HG03196 (cell line): ENCODE results near the gene SERPINE1.

Source experiments
- ATAC-seq: cut with Tn5 transposase; IDR thresholded peaks from one replicate; pipeline ENCODE4 v1.9.1; 2021; ENCODE audit not compliant: unreplicated experiment

Gene SERPINE1

DNA sequence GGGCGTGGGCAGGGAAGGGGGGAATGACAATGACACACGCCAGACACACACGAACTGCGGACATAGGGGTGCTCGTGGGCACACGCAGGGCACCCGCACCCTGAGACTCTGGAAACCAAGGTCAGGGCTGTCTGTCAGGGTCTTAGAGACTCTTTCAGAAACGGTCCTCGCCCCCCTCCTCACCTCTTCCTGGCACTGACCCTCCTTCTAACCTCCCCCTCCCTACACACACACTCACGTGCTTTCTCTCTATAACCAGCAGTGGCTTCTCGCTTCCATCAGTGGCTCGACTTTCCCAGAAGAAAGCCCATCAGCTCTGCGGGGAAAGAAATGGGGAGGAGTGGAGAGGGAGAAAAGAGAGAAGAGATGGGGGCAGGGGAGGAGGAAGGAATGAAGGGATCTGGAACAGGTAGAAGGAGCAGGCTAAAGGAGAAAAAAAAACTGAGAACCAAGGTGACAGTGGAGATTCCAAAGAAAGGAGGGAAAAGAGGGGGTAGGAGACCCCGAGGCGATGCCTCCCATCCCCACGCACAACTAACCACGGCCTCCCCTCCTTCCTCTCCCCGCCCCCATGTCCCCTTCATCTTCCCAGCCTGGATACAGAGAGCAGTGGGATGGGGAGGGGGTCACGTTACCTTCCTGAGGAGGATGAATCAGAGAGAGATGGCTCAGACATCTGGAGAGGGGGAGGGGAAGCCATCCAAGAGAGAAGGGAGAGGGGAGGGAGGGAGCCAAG is 40.2 kb downstream of the SERPINE1 start:
- ATAC-seq, result no peak

GRCh38 chr7:101167645-101168411 is 40.9 kb downstream of the SERPINE1 start:
- ATAC-seq, result no peak

DNA sequence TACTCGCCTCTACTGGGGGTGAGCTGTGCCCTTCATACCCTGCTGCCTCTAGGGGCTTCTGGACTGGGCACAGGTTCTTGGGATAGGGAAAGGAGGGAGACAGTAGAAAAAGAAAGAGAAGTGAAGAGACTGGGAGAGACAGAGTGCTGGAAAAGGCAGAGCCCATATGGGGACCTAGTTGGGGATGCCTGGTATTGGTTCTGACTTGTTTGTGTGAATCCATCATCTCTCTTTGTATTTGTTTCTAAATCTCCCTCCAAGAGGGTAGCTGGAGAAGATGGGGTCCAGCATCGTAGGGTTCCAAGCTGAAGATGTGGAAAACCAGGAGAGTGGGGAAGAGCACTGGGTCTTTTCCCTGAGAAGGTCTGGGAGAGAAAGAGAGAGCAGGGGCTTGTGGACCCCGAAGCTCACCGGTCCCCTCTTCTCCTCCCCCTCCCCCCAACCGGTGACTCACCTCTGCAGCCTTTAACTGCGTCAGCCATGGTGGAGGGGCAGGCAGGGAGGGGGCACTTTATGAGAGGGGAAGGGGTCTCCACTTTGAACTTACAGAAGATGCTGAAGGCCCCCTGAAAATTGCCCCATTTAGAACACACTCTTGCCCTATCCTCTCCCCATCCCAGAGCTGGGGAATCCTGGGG is 41.6 kb downstream of the SERPINE1 start:
- no peak for ATAC-seq

DNA sequence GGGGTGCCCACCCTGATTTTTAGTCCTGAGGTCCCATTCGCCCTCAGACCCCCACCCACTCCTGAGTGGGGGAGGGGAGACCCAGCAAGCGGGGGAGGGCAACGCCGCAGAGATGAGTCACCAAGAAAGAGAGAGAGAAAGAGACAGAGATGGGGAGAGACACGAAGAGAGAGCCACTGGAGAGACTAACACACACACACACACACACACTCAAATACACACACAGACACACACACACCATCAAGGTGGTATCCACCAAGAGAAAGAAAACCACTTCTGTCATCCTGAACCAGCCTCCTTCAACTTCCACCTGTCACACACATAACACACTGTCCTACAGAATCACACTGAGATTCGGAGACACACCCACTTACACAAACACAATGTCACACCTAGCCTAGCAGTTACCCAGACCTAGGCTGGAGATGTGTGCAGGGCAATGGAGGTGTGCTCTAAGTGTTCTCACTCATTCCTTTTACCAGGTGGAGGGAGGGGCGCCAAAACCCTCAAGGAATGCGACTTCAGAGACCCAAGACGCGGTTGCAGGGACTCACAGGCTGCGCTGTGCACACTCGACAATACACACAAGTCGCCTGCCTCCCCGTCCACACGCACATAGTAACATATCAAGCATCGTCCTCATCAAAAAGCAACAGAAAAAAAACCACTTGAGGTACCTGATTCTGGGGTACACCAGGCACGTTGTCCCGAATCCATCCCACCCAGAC is 42.4 kb downstream of the SERPINE1 start:
- no peak for ATAC-seq

- ATAC-seq, result no peak
Measured at GRCh38 chr7:101169838-101170551, 43.1 kb downstream of the SERPINE1 start.

GRCh38 chr7:101170617-101171441 is 43.9 kb downstream of the SERPINE1 start:
- no peak for ATAC-seq

DNA sequence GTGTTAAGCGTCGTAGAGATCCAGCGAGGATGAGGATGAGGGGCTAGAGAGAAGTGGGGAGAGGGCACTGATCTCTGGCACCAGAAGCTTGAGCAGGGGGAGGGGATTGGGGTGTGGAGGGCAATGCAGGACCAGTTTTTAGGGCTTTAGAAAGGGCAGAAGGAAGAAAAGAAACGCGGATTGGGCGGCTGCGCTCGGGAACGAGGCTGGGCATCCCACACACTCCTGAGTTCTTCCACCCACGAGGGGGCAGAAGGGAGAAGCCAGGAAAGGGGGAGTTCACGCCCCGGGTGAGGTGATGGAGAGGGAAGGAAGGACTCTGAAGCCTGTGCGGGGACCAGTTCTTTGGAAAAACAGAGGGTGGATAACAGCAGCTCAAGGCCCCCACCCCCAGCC is 44.5 kb downstream of the SERPINE1 start:
- no peak for ATAC-seq

GRCh38 chr7:101172005-101172853 is 45.3 kb downstream of the SERPINE1 start:
- no peak for ATAC-seq

- no peak for ATAC-seq
Measured at GRCh38 chr7:101172854-101173751, 46.2 kb downstream of the SERPINE1 start.

- ATAC-seq, result no peak
Measured at GRCh38 chr7:101173752-101174244, 46.9 kb downstream of the SERPINE1 start.

DNA sequence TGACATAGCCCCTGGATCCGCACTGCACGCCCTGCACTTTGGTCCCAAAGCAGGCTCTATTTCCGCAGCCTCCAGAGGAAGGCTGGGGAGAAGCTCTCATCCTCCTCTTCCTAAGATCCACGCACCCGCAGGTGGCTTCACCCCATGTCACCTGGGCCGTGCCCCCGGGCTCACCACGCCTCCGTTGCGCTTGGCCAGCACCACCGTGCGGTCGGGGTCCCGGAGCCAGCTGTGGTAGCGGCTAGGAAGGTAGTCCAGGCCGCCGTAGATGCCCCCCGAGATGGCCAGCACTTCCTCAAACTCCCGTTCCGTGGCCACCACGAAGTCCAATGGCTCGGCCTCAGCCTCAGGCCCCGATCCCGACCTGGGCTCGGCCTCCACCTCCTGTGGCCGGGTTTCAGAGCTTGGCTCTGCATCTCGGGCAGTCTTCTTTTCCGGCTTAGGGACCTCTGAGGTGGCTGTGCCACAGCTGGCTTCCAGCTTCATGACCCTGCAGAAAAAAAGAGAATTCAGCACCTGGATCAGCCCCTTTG is 47.5 kb downstream of the SERPINE1 start:
- ATAC-seq, result no peak

- no peak for ATAC-seq
Measured at GRCh38 chr7:101175664-101176063, 48.8 kb downstream of the SERPINE1 start.

GRCh38 chr7:101177644-101178043 is 50.7 kb downstream of the SERPINE1 start:
- no peak for ATAC-seq

DNA sequence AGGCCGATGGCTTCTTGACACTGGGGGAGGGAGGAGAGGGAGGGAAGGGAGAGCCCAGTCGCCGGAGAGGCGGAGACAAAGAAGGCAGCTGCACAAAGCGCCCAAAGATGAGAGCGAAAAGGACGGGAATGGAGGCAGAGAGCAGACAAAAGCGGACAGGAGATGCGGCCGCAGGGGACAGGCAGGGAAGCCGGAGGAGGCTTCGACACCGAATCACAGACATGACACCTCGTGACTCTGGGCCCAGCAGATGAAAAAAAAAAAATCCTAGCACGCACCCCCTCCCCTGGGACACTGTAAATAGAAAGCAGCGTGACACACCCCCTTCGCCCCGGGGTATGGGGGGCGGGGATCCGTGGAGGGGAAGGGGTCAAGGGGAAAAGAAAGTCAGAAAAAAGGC is 52.2 kb downstream of the SERPINE1 start:
- no peak for ATAC-seq

DNA sequence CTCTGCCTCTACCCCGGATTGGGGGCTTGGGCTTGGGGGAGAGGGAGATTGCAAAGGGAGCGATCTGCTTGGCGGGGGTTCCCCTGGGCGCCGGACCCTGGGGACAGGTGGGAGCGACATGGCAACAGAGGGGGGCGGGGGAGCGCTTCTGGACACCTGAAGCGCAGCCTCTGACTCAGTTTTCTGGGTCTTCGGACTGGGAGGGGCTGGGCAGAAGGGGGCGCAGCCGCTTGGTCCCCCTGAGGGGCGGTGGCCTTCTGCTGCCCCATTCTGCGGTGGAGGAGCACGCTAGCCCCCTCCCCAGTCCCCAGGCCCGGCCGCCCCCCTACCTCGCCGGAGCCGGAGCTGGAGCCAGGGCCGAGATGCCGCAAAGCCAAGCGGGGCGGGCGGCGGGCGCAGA is 52.8 kb downstream of the SERPINE1 start:
- no peak for ATAC-seq

GRCh38 chr7:101180130-101180755 is 53.3 kb downstream of the SERPINE1 start, which contains the start of gene NAT16:
Gene NAT16 (minus strand): TSS chr7:101180293. CDS start chr7:101174807, 5,486 bp downstream.
- no peak for ATAC-seq
